ENCODE results near the gene KCNH8.
"Not testable (repeated sequence)": the region's sequence is repeated elsewhere in the genome, so short reads cannot be mapped to it uniquely, and the experiment has no call there.

Gene KCNH8

GRCh38 chr3:19173945-19174344 is 25.6 kb downstream of the KCNH8 start:
- DNase-seq (ENCODE audit: low spot score) = no peak

DNA sequence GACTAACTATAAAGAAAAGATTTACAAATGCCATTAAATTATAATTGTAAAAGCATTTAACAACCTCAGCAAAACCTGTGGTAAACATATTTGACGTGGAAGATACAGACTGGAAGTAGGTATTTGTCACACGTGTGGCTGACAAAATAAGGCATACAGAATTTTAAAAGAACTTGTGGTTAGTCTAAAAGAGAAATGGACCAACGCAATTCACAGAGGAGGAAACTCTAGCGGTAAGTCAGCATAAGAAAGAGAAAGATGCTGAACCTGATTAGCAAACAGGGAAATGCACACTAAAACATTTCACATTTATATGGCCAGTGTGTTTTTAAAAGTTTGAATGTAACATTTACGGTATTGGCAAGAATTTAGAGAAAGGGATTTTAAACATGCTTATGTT is 35.3 kb downstream of the KCNH8 start:
- DNase-seq (ENCODE audit: low spot score) = no peak

GRCh38 chr3:19190126-19190525 is 41.8 kb downstream of the KCNH8 start:
- no peak for DNase-seq (ENCODE audit: low spot score)

DNA sequence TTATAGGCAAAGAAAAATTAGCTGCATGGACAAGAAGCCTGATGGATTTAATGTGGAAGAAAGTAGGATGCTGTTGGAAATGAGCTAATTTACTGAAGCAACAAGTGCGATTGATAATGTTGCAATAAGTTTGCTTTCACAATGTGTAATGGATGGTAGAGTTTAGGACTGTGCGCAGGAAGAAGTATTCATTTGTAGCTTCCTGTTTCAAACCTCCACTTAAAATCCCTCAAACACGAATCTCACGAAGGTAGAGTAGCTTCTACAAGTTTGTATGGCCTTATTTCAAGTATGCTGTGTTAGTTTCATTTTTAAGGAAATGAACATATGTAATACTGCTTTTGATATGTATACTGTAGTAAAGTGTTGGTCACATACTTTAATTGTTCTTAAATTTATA is 42.3 kb downstream of the KCNH8 start:
- no peak for DNase-seq (ENCODE audit: low spot score)

GRCh38 chr3:19199131-19199530 is 50.8 kb downstream of the KCNH8 start:
- no peak for DNase-seq (ENCODE audit: low spot score)

GRCh38 chr3:19202303-19202702 is 54.0 kb downstream of the KCNH8 start:
- DNase-seq (ENCODE audit: low spot score) = no peak

DNA sequence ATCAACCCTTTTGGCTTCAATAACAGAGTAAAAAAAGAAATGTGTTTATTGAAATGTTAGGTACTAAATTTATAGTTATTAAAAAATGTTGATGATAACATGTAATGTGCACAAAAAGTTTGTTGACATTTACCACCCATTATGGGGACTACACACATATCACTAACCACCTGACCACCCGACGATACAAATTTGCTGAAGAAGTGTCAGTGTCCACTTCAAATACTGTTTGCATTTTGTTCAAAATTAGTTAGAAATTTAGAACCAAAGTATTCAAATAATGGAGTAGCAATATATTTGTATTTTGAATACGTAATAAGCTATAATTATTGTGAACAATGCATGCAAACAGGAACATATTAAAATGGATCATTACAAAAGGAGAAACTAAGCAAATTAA is 54.4 kb downstream of the KCNH8 start:
- DNase-seq (ENCODE audit: low spot score) = no peak

DNA sequence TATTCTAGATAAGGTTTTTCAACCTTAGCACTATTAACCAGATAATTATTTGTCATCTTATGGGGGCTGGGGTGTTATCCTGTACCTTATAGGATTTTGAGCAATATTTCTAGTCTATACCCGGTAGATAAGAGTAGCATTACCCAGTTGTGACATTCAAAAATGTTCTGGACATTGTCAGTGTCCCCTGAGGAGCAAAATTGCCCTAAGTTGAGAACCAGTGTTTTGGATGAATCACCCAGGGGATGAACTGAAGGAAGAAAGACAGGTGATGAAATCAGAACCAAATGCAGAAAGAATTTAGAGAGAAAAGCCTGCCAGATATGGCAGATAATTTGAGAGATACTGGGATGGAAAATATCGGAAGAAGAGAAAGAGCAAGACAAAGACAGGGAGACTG is 58.2 kb downstream of the KCNH8 start:
- DNase-seq (ENCODE audit: low spot score) = no peak

DNA sequence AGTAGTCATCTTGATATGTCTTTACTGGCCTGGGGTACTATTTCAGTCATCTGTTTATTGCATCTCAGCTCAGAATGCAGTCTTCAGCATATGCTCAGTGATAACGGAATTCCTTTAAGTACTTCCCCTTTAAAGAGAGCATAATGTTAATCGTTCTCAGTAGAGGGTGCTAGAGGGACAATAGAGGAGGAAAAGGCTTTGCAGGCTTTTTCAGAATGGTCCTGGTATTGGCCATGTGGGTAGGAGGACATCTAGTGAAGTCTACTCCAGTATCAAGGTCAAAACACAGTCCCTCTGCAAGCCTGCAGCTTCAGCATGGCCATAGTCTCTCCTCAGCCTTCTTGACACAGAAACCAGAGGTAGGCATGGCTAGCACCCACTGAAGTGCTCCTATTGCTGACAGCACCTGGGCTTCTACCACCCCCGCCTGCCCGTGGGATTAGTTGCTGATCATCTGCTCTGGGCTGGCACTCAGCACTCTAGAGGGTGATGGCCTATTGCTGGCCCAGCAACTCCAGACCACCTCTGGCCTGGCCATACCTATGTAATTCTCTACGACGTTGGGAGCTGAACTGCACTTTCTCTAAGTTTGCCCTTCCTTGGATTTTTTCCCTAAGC is 65.4 kb downstream of the KCNH8 start:
- DNase-seq (ENCODE audit: low spot score) = no peak

- DNase-seq (ENCODE audit: low spot score) = no peak
Measured at GRCh38 chr3:19215427-19215826, 67.1 kb downstream of the KCNH8 start.

DNA sequence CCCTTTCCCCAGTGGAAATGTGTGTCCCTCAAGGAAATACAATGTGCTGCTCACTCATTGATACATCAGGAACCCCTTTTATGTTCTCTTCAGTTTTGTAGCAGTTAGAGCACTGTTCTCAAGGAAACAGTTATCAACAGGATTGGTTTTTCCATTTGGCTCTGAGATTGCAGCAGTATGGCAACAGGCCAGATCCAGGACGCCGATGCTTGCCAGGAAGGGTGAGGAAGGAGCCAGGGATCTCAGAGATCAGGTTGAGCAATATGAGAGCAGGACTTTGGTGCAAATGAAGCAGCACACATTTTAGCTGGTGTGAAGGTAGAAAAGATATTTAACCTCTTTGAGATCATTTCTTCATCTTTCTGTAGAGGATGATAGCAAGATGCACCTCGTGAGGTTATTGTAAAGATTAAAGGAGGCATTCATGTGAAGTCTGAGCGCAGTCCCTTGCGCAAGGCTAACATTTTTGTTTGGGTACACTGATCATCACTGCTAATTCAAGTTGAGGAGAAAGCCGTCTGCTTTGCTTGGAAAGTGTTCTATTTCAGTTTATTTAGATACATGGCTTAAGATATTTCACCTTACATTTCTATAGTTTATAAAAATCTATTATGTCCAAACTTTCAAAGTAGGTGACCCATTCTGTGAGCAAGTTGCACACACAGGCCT is 68.5 kb downstream of the KCNH8 start:
- DNase-seq (ENCODE audit: low spot score) = no peak

DNA sequence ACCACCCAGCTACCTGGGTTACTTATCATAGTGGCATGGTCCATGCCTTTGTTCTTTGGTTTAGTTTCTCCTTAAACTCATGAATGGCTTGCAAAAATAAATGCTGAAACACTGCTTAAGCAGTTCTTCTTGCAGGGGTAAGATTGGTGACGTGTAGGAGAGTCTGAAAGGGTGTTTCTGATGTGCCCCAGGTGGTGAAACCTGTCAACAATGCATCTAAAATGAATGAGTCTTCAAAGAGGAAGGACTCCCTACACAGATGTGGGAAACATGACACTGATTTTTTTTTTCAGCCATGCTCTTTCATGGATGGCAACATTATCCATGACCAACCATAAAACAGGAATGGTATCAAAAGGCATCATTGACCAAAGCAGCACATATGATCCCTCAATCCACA is 72.0 kb downstream of the KCNH8 start:
- DNase-seq (ENCODE audit: low spot score) = no peak

- DNase-seq (ENCODE audit: low spot score) = no peak
Measured at GRCh38 chr3:19221081-19221480, 72.8 kb downstream of the KCNH8 start.

DNA sequence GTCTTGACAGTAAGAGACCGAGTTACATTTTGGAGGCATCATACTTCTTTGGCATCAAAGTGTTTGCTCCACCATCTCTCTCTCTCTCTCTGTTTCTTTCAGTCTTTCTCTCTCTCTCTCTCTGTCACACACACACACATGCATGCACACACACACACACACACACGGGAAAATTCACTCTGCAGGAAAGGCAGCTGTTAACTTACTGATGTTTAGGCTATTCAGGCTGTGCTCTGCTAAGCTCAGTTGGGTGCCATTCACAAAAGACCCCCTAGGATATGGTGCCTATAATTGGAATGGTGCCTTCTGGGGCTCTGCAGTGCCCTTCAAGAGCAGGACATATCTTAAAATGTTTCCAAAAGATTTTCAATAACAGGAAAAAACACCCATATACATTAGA is 78.2 kb downstream of the KCNH8 start:
- no peak for DNase-seq (ENCODE audit: low spot score)

DNA sequence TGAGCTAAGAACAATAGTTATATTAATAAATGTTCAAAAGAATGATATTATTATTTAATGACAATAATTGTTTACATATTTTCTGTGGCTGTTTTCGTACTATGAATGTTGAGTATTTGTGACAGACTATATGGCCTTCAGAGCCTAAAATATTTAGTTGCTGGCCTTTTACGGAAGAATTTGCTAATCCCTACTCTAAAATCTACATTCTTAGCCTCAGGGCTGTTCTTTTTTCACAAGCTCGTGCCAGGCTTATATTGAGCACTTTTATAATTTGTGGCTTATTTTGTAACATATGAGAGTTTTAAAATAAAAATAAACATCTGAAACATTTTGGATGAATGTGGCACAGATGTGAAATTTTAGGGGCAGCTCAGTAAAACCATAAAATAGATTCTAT is 79.9 kb downstream of the KCNH8 start:
- DNase-seq (ENCODE audit: low spot score) = no peak

DNA sequence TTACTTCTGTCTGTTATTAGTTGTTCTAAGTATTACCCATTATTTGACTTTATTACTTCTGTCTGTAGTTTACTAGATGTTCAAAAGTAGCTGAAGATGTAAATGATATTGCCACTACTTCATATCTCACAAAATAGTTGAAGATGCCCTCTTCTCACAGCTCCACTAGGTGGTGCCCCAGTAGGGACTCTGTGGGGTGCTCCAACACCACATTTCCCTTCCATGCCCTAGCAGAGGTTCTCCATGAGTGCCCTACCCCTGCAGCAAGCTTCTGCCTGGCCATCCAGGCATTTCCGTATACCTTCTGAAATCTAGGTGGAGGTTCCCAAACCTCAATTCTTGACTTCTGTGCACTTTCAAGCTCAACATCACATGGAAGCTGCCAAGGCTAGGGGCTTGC is 80.8 kb downstream of the KCNH8 start:
- no peak for DNase-seq (ENCODE audit: low spot score)

GRCh38 chr3:19229881-19230280 is 81.6 kb downstream of the KCNH8 start:
- DNase-seq (ENCODE audit: low spot score) = not testable (repeated sequence)

DNA sequence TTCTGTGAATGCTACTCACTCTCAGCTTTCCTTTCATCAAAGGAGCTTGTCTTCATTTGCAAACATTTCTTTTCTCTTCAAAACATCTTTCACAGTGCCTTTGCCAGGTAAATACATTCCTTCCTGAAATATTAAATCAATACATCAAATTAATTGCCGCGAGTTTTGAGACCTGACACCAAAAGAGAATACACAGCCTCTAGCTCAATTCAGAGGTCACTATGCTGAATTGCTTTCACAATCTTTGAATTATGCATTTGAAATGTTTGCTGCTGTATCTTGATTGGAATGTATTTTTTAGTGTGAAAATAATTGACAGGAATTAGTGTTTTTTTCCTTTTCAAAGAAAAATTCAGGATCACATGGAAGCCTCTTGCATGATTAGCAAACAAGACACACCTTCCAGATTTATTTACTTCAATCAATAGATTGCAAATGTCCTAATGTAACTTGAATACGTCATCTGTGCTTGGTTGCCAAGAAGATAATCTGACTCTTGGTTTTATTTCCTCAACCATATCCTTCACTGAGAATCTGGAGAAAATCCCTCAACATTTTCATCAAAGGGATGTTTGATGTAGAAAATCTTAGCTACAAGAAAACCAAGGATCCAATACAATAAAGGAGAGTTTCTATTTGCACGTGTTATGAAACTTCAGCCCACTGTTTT is 83.6 kb downstream of the KCNH8 start:
- DNase-seq (ENCODE audit: low spot score) = no peak

GRCh38 chr3:19232566-19232965 is 84.3 kb downstream of the KCNH8 start:
- no peak for DNase-seq (ENCODE audit: low spot score)

DNA sequence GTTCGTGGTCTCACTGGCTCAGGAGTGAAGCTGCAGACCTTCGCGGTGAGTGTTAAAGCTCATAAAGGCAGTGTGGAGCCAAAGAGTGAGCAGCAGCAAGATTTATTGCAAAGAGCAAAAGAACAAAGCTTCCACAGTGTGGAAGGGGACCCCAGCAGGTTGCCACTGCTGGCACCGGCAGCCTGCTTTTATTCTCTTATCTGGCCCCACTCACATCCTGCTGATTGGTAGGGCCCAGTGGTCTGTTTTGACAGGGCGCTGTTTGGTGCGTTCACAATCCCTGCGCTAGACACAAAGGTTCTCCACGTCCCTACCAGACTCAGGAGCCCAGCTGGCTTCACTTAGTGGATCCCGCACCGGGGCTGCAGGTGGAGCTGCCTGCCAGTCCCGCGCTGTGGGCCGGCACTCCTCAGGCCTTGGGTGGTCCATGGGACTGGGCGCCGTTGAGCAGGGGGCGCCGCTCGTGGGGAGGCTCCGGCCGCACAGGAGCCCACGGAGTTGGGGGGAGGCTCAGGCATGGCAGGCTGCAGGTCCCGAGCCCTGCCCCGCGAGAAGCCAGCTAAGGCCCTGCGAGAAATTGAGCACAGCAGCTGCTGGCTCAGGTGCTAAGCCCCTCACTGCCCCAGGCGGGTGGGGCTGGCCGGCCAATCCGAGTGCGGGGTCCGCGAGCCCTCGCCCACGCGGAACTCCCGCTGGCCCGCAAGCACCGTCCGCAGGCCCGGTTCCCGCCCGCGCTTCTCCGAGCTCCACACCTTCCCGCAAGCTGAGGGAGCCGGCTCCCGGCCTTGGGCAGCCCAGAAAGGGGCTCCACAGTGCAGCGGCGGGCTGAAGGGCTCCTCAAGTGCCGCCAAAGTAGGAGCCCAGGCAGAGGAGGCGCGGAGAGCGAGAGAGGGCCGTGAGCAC is 85.8 kb downstream of the KCNH8 start:
- not testable (repeated sequence) for DNase-seq (ENCODE audit: low spot score)

- no peak for DNase-seq (ENCODE audit: low spot score)
Measured at GRCh38 chr3:19248143-19248542, 99.8 kb downstream of the KCNH8 start.

DNA sequence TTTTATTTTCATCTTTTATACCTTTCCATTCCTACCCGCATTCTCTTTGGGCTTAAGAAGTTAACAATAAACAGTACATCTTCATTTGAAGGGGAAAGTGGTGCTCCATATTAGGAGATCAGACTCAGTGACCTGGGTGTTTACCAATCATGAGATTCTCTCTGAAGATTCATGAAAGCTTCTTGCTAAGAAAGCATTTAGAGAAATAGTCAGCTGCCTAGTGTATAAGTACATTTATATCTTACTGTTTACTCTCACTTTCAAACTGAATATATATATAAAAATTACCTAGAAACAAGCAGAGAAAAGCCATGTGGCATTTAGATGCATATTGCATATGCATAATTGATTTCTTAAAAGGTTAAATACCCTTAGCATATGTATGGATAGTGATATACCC is 100.5 kb downstream of the KCNH8 start:
- no peak for DNase-seq (ENCODE audit: low spot score)
